Measurements from ENCODE around the gene CRKL. TPM values are rescaled to one million over a fixed set of nuclear protein-coding genes. Genes with fewer than 3 reads are reported as not detected.

Gene CRKL
- total and polyA plus RNA-seq, 2 of the 4 experiments (the other 2 are of a cell fraction) = 20.6 to 35.5 TPM

- Histone ChIP-seq H3K23ac (ENCODE audit: low read depth, low read length) (no peak overlapping the region), H3K56ac (ENCODE audit: extremely low read depth, insufficient read depth, low read length) (no peak overlapping the region), H3K9ac (ENCODE audit: low read depth, low read length) (no peak overlapping the region), H2AK9ac (replicated peaks; ENCODE audit: low read depth, low read length, poor library complexity) (no peak overlapping the region), H2AK5ac (ENCODE audit: low read depth, low read length) (no peak overlapping the region), H3K9me1 (ENCODE audit: insufficient read depth, low read length) (peaks cover 24% of the 10 kb centered on the region), H3K27me3 (ENCODE audit: control insufficient read depth, insufficient read depth, low read length) (peaks cover 2% of the 10 kb centered on the region; the same call in 1 of the 2 replicates), H3K4me3 (ENCODE audit: insufficient read depth, low read depth, low read length) (no peak overlapping the region), H3K36me3 (ENCODE audit: control insufficient read depth, insufficient read depth, low read length) (no peaks in the 10 kb centered on the region), H3K9me3 (ENCODE audit: control insufficient read depth, insufficient read depth, low read length) (peaks cover 10% of the 10 kb centered on the region), H4K20me1 (ENCODE audit: insufficient read depth, low read length) (no peaks in the 10 kb centered on the region), H4K91ac (ENCODE audit: insufficient read depth, low read depth, low read length) (no peak overlapping the region), H2BK120ac (ENCODE audit: low read depth, low read length) (no peak overlapping the region), H2BK15ac (ENCODE audit: low read depth, low read length) (no peak overlapping the region), H2BK5ac (ENCODE audit: low read depth, low read length, poor library complexity, severe bottlenecking) (no peak overlapping the region), H3K4ac (ENCODE audit: low read depth, low read length) (no peak overlapping the region), H3K27ac (ENCODE audit: insufficient read depth, low read length) (no peak overlapping the region), H3K79me1 (ENCODE audit: low read depth in 1 of 2, low read length in 2 of 2) (peaks cover 16 to 26% of the 10 kb centered on the region in 2 experiments), H4K8ac (ENCODE audit: low read depth in 2 of 2, low read length in 2 of 2) (no peak overlapping the region), H2BK20ac (ENCODE audit: low read depth, low read length) (no peak overlapping the region), H2AFZ (replicated peaks; ENCODE audit: low read length, poor library complexity) (no peak overlapping the region), H3K14ac (replicated peaks; ENCODE audit: low read depth, low read length) (no peak overlapping the region), H3K4me2 (ENCODE audit: low read depth, low read length) (no peak overlapping the region), H4K5ac (ENCODE audit: low read depth, low read length) (no peak overlapping the region), H3K18ac (ENCODE audit: low read depth, low read length) (no peak overlapping the region), H3K4me1 (ENCODE audit: control insufficient read depth, insufficient read depth, low read length) (peaks cover 10% of the 10 kb centered on the region)
- POLR2A ChIA-PET (ENCODE audit: unreplicated experiment) = no interaction called here
- CTCF ChIA-PET = no interaction called here
- BruUV-seq (replicated peaks) = no TSS peak
- dilution Hi-C loops (cut with HindIII; ENCODE audit: low sequenced_read_pairs, unreplicated experiment) = no loop called here
- no peak for TF ChIP-seq CHD1 (IDR thresholded peaks at IDR 0.05; ENCODE audit: low read depth, low read length)
- no peak for TF ChIP-seq POLR2A (IDR thresholded peaks at IDR 0.05; ENCODE audit: low read depth, low read length)
- TF ChIP-seq FOS (IDR thresholded peaks at IDR 0.05; ENCODE audit: low read depth, low read length) = no peak
- no peak for TF ChIP-seq NFE2L2 (IDR thresholded peaks at IDR 0.05; ENCODE audit: low read depth, low read length)
- TF ChIP-seq BHLHE40 (IDR thresholded peaks at IDR 0.05; ENCODE audit: low read depth, low read length) = no peak
- TF ChIP-seq RCOR1 (IDR thresholded peaks at IDR 0.05; ENCODE audit: insufficient replicate concordance, low read length) = no peak
- TF ChIP-seq CEBPB (IDR thresholded peaks at IDR 0.05; ENCODE audit: low read depth, low read length) = no peak
- no peak for TF ChIP-seq MAFK (IDR thresholded peaks at IDR 0.05; ENCODE audit: low read depth, low read length)
- no peak for TF ChIP-seq CTCF (conservative IDR thresholded peaks at IDR 0.05; ENCODE audit: low read depth, low read length)
- no peak for TF ChIP-seq USF2 (IDR thresholded peaks at IDR 0.05; ENCODE audit: low read depth, low read length)
- no peak for TF ChIP-seq ELK1 (IDR thresholded peaks at IDR 0.05; ENCODE audit: borderline replicate concordance, low read depth, low read length)
- TF ChIP-seq SMC3 (IDR thresholded peaks at IDR 0.05; ENCODE audit: low read depth, low read length) = no peak
- no peak for TF ChIP-seq MAZ (IDR thresholded peaks at IDR 0.05; ENCODE audit: borderline replicate concordance, low read depth, low read length)
- TF ChIP-seq MXI1 (IDR thresholded peaks at IDR 0.05; ENCODE audit: borderline replicate concordance, low read depth, low read length) = no peak
- no peak for DNase-seq
- ATAC-seq (ENCODE audit: low read depth) = no peak
- 17% methylated on average over 1 of the region's 2 CpGs; no CpG with 5 or more reads in 1 of the 2 experiments for WGBS, 2 experiments (ENCODE audit: extremely low coverage in 2 of 2, insufficient read length in 1 of 2)
- in situ Hi-C loops (cut with MboI; ENCODE audit: low sequenced_read_pairs) = no loop called here
- intact Hi-C loops (cut with micrococcal nuclease) = no loop called here
Observed at GRCh38 chr22:20978419-20978818, 61.2 kb downstream of the CRKL start.

Measured in IMR-90 (cell line).